Superior temporal gyrus (tissue), 1 donor: Measurements from ENCODE around the gene BHLHE23.

Source experiments
- DNase-seq: peaks from one replicate; pipeline ENCODE4 v3.0.0-alpha.2; 2016; ENCODE audit errors: extremely low spot score

The BHLHE23 gene

DNA sequence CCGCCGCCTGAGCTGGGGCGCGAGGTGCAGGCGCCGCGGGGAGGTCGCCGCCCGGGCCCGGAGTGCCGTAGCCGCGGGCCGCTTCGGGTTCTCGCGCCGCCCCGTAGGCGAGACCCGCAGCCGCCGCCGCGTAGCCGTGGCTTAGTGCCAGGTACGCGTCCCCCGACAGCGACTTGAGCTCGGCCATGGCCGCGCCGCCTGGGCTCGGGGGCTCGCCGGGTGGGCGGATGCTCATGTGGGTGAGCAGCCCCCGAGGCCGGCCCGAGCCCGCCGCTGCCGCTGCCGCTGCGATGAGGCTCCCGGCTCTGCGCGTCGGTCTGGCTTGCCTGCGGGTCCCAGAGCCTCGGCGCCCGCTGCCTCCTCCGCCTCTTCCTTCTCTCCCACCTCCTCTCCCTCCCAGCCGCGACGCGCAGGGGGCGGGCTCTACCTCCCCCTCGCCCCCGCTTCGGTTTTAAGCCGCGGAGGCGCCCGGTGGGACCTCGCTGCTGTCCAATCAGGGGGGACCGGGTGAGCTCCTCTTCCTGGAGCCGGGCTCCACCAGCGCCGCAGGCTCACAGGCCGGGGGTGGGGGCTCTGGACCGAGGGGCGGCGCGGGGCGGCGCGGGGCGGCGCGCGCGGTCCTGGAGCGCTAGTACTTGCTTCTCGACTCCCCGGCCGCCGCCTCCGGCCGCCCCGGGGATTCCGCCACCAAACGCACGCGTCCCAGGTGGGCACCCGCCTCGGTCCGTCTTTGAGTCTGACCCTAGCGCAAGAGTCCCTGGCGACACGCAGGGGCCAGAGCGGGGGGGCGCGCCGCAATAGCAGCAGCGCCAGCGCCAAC is at the start of gene BHLHE23:
Gene BHLHE23 (minus strand): TSS at position 425 of the 820 bp plus-strand sequence. CDS start 190 bp downstream, at position 235.
- no peak for DNase-seq

DNA sequence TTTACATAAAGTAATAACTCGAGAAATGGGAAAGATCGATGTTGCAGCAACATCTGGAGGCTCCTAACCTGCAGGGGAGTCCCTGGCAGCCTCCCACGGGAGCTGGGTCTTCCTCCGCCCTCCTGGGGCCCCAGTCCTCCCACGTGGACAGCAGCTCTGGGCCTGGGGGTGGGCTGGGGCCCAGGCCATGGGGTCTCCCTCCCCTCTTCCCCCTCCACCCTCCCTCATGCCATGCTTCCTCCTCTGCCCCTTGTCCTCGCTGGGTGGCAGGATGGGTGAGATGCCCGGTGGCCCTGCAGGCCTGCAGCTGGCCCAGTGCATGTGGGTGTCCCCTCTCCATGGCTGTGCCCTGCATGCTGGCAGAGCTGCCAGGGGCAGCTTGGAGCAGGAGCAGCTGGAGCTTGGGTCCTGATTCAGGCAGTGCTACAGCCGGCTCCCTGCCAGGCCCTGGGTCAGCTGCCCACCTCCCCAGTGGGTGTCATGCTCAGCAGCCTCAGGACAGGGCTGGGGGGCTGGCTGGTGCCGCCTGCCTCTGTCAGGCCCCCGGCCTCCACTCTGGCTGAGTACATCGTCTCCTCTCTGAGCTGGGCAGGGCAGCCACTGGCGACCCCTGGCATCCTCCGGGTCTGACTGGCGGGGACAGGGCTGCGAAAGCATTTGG is 48.9 kb upstream of the BHLHE23 start:
- DNase-seq = no peak

DNA sequence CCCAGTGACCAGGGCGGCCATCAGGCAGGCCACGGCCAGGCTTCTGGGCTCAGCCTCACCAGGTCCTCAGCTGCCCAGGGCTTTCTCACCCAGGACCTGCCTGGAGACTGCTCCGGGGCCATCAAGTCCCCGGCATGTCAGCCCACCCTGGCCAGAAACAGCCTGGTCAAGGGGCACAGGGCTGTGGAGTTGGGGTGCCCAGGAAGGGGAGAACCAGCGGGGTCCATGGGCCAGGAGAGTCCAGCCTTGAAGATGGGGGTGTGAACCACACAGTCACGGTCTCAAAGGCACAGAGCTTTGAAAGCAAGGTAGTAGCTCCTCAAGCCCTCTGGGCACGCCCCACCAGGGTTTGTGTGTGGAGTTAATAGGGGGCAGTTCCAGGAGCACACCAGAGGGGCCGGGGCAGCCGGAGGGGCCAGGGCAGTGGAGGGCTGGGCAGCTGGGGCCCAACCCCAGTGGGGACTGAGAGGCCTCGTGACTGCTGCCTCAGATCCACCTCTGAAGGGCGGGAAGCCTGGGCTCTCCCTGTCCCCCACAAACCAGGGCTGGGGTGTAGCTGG is 48.0 kb upstream of the BHLHE23 start:
- DNase-seq = no peak

DNA sequence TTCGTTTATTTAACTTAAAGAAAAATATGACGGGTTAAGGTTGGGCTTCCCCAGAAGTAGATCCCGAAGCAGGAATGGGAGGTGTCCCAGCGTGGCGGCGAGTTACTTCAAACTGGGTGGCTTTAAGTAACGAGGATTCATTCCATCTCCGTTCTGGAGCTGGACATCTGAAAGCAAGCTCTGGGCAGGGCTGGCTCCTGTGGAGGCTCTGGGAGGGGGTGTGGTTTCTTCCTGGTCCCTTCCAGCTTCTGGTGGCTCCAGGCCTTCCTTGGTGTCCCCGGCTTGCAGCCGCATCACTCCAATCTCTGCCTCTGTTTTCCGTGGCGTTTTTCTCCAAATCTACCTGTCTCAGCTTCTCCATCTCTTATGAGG is 47.3 kb upstream of the BHLHE23 start:
- DNase-seq = no peak

DNA sequence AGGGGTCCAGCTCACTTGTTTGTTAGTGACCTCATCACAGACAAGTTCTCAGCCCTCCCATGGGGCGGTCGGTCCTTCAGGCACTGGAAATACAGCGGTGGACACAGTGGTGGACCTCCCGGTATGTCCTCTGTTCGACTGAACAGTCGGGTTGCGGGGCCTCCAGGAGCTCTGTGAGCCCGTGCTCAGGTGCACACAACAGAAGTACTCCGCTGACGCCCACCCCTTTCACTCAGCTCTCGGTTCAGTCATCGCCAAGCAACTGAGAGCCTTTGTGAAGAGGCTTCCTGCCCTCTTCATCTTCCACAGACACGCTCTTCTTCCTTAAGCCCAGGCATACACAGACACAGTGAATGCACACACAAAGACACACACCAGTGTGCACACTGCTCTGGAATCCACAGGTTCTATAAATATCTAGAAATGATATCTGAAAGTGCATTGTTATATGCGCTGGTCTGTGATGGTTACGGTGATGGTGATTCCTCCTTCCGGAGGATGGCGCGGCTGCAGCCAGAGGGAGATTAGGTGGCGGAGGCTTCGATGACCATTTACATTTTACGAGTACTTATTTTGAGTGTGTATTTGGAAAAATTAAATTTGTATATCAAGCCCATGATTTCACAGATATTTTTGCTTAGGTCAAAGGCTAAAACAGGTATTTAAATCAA is 46.8 kb upstream of the BHLHE23 start:
- DNase-seq = no peak

DNA sequence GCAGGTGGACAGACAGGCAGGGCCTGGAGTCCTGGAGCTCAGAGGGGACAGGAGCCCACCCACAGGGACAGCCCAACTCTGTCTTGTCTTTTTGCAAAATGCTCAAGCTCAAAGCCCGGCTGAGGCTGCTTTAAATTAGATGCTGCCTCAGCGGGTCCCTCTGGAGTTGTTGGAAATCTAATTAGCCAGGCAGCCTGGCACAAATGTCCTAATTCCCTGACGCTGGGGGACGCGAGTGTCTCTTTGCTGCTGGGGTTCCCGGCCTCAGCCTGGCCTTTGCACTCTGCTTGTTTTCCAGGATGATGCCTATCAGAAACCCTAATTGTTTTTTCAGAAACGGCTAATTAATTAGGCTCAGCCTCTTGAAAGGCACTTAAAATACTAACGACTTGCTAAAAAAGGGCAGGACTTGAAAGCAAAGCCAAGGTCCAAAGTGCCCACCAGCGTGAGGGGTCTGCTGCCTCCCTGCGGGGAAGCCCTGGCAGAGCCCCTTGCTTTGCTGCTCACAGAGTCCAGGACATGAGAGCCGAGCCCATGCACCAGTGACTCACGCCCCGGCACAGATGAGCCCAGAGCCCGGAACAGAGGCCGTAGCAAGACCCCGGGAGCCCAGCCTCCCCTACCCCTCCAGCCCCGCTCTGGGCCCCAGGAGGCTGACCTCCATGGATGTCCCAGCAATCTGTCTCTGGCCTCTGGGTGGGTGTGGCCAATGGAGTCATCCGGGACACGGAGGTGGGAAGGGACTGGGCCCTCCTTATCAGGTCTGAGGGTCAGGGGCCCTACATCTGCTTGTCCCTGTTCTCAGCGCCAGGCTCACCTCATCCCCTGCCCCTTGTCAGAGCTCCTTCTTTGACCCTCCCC is 46.0 kb upstream of the BHLHE23 start:
- no peak for DNase-seq

DNA sequence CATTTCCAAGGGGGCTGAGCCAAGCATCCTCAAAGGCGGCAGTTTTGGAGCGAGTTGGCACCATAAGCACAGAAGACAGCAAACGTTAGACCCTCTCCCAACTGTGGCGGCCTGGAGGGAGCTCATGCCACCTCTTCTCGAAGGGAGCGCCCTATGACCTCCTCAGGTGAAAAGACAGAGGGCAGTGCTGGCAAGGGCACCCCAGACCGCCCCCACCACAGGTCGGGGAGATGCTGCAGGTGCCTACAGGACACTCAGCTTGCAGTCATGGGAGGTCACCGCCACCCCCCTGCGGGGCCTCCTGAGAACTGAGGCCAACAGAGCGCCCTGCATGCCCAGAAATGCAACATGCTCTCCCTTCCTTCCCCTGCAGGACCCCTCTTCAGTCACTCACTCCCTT is 45.1 kb upstream of the BHLHE23 start:
- no peak for DNase-seq

DNA sequence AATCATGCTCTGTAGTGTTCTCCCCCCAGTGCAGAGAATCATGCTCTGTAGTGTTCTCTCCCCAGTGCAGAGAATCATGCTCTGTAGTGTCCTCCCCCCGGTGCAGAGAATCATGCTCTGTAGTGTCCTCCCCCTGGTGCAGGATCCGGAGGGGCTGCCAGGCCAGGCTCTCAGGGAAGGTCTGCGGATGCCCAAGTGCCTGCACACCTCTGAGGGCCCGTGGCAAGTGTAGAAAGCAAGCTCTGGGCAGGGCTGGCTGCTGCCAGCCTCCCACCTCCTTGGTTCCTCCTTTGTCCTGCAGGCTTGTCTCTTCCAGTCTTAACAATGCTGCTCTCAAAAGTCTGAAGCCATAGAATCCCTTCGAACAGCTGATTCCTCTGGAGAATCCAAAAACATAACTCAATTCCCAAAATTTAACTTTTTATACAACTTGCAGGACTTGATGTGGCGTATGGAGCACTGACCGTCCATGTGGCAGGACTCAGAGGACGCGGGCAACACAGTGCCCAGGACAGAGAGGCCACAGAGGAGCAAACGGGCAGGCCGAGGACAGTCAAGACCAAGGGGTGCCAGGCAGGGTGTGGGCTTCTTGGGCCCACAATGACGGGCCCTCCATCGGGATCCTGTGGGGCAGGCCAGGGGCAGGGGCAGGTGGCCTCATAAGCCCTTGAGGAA is 44.6 kb upstream of the BHLHE23 start:
- DNase-seq = no peak

DNA sequence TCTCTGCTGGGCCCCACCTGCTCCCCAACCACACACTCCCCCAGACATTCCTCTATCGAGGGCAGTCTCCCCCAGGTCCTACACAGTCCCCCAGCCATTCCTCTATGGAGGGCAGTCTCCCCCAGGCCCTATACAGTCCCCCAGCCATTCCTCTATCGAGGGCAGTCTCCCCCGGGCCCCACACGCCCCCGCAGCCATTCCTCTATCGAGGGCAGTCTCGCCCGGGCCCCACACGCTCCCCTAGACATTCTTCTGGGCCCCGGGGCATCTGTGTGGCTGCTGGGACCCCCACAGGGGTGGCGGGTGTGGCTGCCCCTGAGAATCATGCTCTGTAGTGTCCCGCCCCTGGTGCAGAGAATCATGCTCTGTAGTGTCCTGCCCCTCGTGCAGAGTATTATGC is 43.6 kb upstream of the BHLHE23 start:
- DNase-seq = no peak

DNA sequence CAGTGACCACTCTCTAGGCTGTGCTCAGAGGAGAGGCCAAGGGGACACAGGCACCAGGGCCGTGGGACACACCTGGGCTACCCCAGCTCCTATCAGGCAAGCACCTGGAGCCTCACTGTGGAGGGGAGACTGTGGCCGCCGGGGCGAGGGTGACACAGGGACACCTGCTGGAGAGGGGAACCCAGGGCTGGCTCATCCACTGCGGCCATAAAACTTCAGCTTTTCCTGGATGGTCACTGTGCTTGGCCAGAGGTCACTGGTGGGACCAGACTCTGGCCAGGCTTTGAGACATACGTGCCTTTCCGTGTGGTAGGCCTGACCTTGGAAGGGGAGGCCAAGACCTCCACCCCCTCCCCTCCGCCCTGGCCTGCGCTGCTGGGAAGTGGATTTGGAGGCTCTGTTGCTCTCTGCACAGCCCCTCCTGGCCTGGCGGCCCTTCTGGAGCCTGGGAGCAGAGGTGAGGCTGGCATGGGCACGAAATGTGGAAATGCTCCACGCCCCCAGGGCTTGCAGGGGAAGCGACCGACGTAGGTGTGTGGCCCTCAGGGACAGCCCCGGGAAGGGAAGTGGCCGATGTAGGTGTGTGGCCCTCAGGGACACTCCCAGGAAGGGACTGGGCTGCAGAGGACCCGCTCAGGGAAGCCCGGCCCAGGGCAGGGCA is 42.9 kb upstream of the BHLHE23 start:
- no peak for DNase-seq

DNA sequence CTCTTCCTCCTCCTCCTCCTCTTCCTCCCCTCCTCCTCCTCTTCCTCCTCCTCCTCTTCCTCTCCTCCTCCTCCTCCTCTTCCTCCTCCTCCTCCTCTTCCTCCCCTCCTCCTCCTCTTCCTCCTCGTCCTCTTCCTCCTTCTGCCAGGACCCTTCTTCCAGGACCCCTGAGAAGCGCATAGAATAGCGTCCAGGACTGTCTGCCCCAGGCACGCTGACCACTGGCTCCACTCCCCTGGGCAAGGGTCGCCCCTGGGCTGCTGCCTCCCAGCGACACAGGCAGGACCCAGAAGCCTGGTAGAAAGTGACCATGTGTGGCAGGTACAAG is 42.4 kb upstream of the BHLHE23 start:
- DNase-seq = no peak

DNA sequence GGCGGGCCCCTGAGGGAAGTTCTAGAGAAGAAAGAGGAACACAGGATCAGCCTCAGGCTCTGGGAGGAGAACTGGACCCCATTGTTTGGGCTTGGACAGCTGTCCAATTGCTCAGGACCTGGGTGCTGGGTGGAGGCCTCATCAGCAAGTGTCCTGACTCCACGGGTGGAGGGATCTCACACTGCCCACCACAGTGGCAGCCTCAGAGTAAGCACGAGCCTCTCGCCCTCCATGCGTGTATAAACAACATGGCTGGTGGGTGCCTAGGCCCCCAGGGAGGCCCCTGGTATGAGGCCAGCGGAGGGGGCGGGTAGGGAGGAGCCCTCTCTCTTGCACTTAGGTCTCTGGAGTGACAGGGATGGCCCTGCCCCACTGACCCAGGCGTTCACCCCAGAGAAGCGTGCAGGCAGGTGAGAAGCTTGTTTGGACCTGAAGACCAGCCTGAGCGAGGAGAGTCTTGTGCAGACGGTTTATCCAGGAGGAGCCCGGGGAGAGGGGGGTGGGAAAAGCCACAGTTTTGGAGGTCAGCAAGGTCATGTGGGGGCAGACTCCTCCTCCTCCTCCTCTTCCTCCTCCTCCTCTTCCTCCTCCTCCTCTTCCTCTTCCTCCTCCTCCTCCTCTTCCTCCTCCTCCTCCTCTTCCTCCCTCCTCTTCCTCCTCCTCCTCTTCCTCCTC is 41.9 kb upstream of the BHLHE23 start:
- DNase-seq = no peak

DNA sequence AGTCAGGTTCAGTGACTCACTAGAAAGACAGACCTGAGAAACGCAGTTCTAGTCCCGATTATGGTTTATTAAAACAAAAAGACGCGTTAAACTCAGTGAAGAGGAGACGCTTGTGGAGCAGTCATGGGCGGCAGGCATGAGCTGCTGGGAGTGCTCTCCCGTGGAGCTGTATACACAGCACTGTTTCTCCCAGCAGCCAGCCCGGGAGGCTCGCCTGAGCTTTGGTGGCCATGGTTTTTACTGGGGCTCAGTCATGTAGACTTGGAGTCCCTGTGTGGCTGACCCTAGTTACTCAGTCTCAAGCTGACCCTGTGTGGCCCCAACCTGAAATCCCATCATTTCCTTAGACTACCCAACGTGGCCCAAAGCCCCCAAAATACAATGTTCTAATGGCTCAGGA is 41.2 kb upstream of the BHLHE23 start:
- no peak for DNase-seq

DNA sequence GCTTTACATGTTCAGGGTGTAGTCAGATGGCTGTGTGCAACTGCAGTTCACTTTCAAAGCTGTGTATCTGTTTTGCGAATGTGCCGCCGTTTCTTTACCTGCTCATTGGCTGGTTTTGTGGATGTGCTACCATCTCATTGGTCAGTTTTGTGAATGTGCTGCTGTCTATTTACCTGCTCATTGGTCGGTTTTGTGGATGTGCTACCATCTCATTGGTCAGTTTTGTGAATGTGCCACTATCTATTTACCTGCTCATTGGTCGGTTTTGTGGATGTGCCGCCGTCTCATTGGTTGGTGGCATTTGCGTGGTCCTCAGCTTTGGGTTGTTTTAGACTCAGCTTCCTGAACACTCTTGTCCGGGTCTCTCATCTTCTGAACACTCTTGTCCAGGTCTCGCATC is 40.5 kb upstream of the BHLHE23 start:
- no peak for DNase-seq

DNA sequence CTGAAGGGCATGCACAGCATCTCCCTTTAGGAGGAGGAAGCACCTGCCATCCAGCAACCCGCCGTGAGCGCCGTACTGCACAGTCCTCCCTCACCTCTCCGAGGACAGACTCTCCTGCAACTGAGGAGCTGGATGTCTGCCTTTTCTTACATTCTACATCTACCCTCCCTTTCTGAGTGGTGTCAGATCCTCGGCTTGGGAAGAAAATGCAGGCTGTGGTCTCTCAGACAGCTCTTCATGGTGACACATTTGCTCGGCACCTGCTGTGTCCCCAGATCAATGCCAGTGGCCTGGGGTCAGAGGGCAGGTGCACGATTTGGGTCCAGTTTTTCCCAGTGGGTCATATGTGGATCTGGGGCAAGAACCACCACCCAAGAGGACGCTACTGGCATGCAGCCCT is 40.1 kb upstream of the BHLHE23 start:
- no peak for DNase-seq

DNA sequence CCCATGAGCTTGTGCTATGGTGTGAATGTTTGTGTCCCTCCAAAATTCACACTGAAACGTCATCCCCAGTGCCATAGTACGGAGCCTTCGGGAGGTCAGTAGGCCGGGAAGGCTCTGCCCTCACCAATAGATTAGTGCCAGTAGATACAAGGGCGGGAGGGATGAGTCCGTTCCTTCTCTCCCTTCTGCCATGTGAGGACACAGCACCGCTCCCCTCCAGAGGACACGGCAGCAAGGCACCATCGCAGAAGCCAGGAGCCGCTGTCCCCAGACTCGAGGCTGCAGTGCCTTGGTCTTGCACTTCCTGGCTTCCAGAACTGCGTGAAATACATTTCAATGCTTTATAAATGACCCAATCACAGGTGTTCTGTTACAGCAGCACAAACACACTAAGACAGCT is 39.2 kb upstream of the BHLHE23 start:
- DNase-seq = no peak

DNA sequence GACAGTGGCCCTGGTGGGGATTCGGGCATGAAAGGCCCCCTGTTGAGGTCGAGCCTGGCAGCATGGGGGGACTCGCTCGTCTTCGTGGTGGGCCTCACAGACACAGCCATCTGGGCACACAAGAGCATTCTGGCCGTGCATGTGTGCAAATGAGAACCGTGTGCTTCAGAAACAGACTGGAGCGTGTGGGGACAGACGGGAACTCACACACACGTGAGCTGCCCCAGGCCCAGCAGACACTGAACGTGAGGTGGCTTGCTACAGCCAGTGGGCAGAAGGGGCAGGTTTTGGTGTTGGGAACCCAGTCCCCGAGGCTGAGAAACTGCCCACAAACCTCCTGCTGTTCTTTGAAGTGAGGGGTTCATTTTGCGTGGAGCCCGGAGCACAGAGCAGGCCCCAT is 38.6 kb upstream of the BHLHE23 start:
- DNase-seq = no peak

DNA sequence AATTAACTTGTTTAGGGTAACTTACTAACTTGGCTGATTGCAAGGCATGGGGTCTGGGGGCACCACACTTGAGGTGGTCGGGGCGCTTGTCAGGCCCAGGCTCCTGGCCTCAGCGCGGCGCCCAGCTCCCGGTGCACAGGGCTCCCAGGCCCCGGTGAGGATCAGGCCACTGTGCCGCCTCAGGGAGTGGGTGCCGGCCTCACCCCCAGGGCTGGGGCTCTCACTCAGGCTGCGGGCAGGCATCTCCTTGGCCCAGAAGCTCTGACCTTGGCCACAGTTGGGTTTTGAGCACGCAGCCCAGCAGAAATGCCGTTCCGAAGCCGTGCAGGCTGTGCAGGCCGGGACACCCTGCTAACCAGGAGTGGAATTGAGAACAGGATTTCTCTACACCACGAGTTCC is 37.8 kb upstream of the BHLHE23 start:
- no peak for DNase-seq

DNA sequence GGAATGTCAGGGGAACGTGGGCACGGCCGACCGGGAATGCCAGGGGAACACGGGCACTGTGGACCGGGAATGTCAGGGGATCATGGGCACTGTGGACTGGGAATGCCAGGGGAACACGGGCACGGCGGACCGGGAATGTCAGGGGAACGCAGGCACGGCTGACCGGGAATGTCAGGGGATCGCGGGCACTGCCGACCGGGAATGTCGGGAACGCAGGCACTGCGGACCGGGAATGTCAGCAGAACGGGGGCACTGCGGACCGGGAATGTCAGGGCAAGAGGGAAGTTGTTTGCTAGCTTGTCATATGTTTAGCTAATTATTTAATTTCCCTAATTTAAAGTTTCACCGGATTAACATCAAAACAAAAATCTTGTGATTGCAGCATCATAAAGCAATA is 37.4 kb upstream of the BHLHE23 start:
- DNase-seq = no peak
